NCI-H1694 treated with DMSO at 0.1 percent for 48 hours (cell line): Measurements from ENCODE around the gene C9orf43.

ENCODE experiments used
- DNase-seq: peaks from one replicate; lab custom pipeline; 2025; lab: John Stamatoyannopoulos, UW

Gene C9orf43

GRCh38 chr9:113468716-113469448 is 58.3 kb downstream of the C9orf43 start:
- no peak for DNase-seq

DNA sequence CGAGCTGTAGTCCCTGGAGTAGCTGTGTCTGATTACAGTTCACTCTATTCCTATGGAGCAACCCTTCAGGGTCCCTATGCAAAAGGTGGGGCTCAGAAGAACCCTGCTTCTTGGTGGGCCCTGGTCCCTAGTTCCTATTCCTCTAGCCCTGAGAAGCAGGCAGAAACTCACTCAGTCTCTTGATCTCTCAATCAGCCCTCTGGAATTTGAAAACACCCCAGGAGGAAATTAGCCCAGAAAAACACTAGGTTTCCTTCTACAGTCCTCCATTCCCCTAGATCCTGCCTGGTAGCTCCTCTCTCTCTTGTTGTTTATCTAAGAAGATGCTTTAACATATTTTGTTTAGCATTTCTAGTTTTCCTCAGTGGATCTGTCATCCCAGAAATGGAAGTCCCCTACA is 60.6 kb downstream of the C9orf43 start:
- DNase-seq = no peak

- no peak for DNase-seq
These were observed 61.0 kb downstream of the C9orf43 start for GRCh38 chr9:113471566-113471965.

DNA sequence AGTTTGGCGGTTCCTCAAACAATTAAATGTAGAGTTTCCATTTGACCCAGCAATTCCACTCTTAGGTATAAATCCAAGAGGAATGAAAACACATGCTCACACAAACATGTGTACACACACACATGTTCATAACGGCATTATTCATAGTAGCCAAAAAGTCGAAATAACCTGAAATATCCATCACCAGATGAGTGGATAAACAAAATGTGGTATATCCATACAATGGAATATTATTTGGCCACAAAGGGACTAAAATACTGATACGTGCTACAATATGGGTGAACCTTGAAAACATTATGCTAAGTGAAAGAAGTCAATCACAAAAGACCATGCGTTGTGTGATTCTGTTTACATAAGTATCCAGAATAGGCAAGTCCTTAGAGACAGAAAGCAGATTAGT is 61.7 kb downstream of the C9orf43 start:
- no peak for DNase-seq

- DNase-seq = peak; percentile 10
These were observed 63.9 kb downstream of the C9orf43 start for GRCh38 chr9:113474360-113475028.

DNA sequence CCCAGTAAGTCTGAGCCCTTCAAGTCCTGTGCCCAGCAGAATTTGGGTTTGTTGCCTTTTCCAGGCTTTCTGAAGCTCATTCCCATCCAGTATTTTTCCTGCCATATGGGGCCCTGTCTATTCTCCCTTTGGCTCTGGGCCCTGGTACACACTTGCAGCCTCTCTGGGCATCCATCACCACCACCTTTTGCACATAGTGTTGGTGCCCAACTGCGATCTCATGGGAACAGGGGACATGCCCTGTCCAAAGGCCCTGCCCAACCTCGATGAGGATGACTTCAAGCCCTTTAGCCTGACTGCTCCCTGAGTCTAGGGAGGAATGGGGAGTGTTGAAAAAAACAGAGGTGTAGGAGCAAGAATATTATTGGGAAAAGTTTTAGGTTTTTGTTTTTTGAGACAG is 64.5 kb downstream of the C9orf43 start:
- no peak for DNase-seq

DNA sequence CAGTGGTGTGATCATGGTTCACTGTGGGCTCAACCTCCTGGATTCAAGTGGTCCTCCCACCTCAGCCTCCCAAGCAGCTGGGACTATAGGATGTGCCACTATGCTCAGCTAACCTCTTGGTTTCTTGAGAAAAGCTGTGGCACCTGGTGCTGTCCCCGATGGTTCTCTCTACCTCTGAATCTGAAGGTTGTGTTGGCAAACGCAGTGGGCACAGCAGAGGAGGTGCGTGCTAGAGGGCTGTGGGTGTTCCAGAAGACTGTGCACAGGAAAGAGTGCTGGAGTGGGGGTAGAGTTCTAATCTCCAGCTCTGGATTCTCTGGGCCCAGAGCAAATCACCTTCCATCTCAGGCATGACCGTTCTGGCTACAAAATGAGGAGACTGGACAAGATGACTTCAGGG is 65.4 kb downstream of the C9orf43 start:
- no peak for DNase-seq

DNA sequence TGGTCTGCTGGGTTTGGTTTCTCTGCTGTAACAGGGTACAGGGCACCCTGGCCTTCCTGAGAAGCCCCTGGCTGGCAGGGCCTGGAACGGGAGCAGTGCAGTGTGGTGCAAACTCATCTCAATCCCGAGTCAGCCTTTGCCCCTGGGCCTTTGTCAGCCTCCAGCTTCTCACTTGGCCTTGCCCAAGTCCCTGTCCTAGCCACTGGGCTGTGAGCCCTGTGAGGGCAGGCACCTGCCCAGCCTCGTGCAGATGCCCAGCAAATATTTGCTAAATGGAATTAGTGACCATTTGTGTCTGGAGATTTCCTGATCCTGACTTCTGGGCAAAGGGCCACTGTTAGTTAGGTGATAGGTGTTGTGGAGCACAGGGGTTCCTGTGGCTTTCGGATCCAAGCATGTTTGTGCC is 66.0 kb downstream of the C9orf43 start:
- no peak for DNase-seq

DNA sequence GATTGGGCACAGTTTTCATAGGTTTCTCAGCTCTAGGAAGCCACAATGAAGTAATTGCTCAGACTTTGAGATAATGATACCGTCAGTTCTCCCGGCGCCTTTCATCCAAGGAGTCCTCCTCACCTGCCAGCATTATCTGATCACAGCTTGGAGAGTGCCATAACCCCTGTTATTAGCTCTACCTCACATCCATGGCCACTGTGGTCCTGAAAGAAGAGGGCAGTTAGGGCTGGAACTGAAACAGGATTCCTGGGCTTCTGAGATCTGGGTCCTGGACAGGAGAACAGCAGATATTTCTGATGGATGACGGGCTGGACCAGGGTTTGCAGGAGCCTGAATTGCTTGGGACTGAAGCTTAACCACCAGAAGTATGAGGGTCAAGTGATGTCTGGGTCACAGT is 66.5 kb downstream of the C9orf43 start:
- no peak for DNase-seq

DNA sequence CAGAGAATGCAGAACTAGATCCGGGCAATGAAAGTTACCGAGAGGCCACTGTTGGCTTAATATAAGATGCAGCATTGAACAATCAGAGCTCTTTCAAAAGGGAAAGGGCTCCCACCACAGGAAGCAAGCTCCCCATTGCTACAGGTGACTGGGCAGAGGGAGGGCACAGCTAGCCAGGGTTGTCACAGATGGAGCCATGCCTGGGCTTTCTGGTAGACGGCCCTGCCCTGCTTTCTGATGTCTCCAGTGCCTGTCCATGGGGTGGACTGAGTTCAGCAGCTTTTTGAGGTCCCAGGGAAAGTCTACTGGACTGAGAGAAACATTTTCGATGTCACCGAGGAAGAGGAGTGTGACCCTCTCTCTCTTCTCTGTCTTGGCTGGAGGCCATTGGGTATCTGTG is 67.1 kb downstream of the C9orf43 start:
- DNase-seq = no peak

DNA sequence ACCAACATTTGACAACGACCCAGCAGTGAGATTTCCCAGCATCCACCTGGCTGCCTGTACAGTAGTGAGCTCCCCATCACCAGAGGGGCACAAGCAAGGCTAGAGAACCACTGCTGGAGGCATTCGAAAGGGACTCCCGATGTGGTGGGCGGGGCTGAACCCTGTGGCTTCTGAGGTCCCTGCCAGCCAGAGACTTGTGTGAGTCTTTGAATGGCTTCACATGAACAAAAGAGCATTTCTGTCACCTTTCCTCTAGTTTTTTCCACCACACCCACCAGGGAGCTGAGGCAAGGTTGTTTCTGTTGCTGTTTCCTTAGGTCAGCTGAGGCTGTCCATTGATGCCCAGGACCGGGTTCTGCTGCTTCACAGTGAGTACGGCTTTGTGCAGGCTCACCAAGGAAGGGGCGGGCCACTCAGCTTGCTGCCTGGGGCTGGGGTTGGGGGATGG is 68.7 kb downstream of the C9orf43 start:
- no peak for DNase-seq
